Right lobe of liver (tissue), 4 donors: Measurements from ENCODE around the gene LHFPL2.
"Not testable (repeated sequence)": the region's sequence is repeated elsewhere in the genome, so short reads cannot be mapped to it uniquely, and the experiment has no call there.

Source experiments
- CTCF ChIP-seq, 4 donors: fragments of 200-600 bp in 3 of 4; fragments of 450-650 bp in 1 of 4; IDR thresholded peaks; one replicate each; pipeline versions ENCODE4 v1.5.1 to v1.8.0; 2016 to 2022; ENCODE audit warnings: antibody characterized with exemption in 4 of 4, mild to moderate bottlenecking in 2 of 4
- POLR2A ChIP-seq: fragments of 450-650 bp; IDR thresholded peaks from one replicate; pipeline ENCODE4 v1.6.1; 2017; ENCODE audit warnings: antibody characterized with exemption, mild to moderate bottlenecking
- donor health status: DM: no; HTN: no; CAD: no.
- donor health status: DM: no; HTN: no; CAD: no.
- donor health status: DM: no; HTN: yes; CAD: no.

GRCh38 chr5:78457507-78457906 lies 191.1 kb downstream of the LHFPL2 start:
- not testable (repeated sequence) for TF ChIP-seq CTCF (IDR thresholded peaks at IDR 0.05); POLR2A
